ENCODE data around the gene OR2T10. TPM values are rescaled to one million over a fixed set of nuclear protein-coding genes. Genes with fewer than 3 reads are reported as not detected.

OR2T10 gene
- total and polyA plus RNA-seq, 11 donors = not detected

DNA sequence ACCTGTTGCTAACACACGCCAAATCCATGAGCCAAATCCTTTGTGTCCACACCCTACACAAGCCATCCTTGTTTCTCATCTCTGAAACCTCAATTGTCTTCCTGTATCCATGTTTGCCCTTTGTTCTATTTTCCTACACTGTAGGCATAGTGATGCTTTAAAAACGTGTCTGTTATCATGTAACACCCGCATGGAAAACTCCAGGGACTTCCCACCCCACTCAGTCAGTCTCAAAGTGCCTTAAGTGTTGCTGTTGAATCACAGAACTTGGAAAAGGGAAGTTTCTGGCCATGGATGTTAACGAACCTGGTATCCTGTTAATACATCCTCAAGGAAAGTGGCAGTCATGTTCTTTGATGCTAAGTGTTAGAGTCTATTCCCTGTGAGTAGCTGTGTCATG, 27.7 kb upstream of the OR2T10 start:
- intact Hi-C loops (cut with DNase I) = no loop called here
- DNase-seq = no peak
- H3K36me3 ChIP-seq = no peaks in the 10 kb centered on the region
- H3K4me1 ChIP-seq = no peaks in the 10 kb centered on the region
- no peak overlapping the region for H3K27ac ChIP-seq
- no peaks in the 10 kb centered on the region for H3K9me3 ChIP-seq
- no peak for ATAC-seq
- peaks cover 0 to 6% (median 0%) of the 10 kb centered on the region in 9 donors for H3K27me3 ChIP-seq
- 44 to 61% (median 46%) methylated on average over 4 of the region's 4 CpGs for WGBS, 4 donors
- H3K4me3 ChIP-seq = no peak overlapping the region
- TF ChIP-seq POLR2A (IDR thresholded peaks at IDR 0.05) (no peak), CTCF (IDR thresholded peaks at IDR 0.05) (no peak)

DNA sequence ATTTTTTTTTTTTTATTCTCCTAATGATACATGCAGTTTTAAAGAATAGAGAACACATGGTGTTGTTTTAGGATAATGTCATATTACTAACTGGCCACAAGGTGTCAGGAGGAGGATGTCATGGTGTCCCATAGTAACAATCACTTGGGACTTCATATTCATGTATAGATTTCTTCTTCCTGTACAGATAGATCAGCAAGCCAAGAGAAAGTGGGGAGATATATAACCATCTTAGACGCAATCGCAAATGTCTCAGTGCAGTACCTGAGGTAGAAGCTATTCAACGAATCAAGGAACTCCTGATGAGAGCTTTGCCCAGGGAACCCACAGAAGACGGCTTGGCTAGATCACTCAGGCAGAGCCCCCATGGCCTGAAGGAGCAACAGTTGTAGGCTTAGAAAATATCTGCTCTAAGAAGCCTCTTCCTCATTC, 25.1 kb upstream of the OR2T10 start:
- Histone ChIP-seq H3K4me1 (no peaks in the 10 kb centered on the region), H3K27ac (no peak overlapping the region), H3K9me3 (no peaks in the 10 kb centered on the region), H3K4me3 (no peak overlapping the region), H3K27me3 (peaks cover 0 to 6% (median 0%) of the 10 kb centered on the region in 9 donors), H3K36me3 (no peaks in the 10 kb centered on the region)
- intact Hi-C loops (cut with DNase I) = loop anchor here in 3 of 10 donors (2.0 to 5.0 kb wide), 2 partner anchors 184 to 185 kb away; no protein-coding TSS in a partner anchor
- ATAC-seq (peak in 1 of 4 donors; percentile 56), DNase-seq (no peak)
- 52 to 82% (median 64%) methylated on average over 4 of the region's 4 CpGs for WGBS, 4 donors
- TF ChIP-seq CTCF (IDR thresholded peaks at IDR 0.05) (peak in 9 of 12 donors; percentile 18 to 54 (median 34)), POLR2A (IDR thresholded peaks at IDR 0.05) (no peak)

DNA sequence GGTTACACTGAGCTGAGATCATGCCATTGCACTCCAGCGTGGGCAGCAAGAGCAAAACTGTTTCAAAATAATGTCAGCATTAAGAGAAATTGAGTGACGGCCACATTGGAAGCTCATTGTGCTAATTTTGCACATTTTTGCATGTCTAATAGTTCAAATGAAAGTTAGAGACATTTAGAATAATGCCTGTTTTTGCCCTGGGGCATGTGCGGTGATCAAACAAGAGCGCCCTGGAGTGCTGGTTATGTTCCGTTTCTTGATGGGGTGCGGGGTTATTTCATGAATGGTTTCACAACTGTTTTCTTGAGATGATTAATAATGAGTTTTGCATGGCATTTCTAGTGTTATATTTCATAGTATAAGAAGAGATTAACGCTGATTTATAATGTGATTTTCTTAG, 24.3 kb upstream of the OR2T10 start:
- Histone ChIP-seq H3K4me3 (no peak overlapping the region), H3K4me1 (no peaks in the 10 kb centered on the region), H3K27ac (no peak overlapping the region), H3K27me3 (peaks cover 0 to 6% (median 0%) of the 10 kb centered on the region in 9 donors), H3K9me3 (no peaks in the 10 kb centered on the region), H3K36me3 (no peaks in the 10 kb centered on the region)
- no peak for DNase-seq
- 68 to 73% (median 70%) methylated on average over 7 of the region's 7 CpGs for WGBS, 4 donors
- ATAC-seq = no peak
- intact Hi-C loops (cut with DNase I) = loop anchor here in 4 of 10 donors (2.0 to 5.0 kb wide), 2 partner anchors 185 to 186 kb away; no protein-coding TSS in a partner anchor
- TF ChIP-seq CTCF (IDR thresholded peaks at IDR 0.05) (no peak), POLR2A (IDR thresholded peaks at IDR 0.05) (no peak)

DNA sequence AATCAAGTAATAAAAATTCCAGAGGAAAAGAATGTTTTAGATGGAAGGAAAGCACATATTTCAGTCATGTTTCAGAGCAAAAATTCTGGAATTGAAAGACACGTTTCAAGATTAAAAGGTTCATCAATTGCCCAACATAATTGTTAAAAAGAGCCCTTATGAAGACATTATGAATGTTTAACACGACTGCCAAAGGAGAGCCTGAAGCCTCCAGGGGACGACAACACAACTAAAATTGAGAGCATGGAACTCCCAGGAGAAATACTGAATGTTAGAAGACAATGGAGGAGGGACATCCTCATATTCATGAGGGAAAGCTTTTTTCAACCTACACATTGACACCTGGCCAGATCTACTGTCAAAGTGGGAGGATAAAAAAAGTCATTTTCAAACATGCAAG, 21.4 kb upstream of the OR2T10 start:
- DNase-seq = peak in 4 of 5 donors; percentile 27 to 66 (median 38)
- Histone ChIP-seq H3K27me3 (peaks cover 0 to 6% (median 0%) of the 10 kb centered on the region in 9 donors), H3K27ac (no peak overlapping the region), H3K9me3 (no peaks in the 10 kb centered on the region), H3K4me1 (no peaks in the 10 kb centered on the region), H3K36me3 (no peaks in the 10 kb centered on the region), H3K4me3 (no peak overlapping the region)
- intact Hi-C loops (cut with DNase I) = no loop called here
- TF ChIP-seq POLR2A (IDR thresholded peaks at IDR 0.05) (no peak), CTCF (IDR thresholded peaks at IDR 0.05) (peak in 10 of 12 donors; percentile 15 to 60 (median 42))
- no peak for ATAC-seq
- 1 to 9% (median 3%) methylated on average over 3 of the region's 3 CpGs for WGBS, 4 donors
